ENCODE measurements around the gene EYS. TPM values are rescaled to one million over a fixed set of nuclear protein-coding genes. Genes with fewer than 3 reads are reported as not detected.

The EYS gene
- total RNA-seq, 1 experiment from 2014 or later: not detected

- H3K27ac ChIP-seq: no peak overlapping the region
- no peak for DNase-seq (ENCODE audit: low read depth in 1 of 2, low spot score in 2 of 2)
- no peak overlapping the region for H3K4me3 ChIP-seq
- H3K4me1 ChIP-seq (replicated peaks): no peaks in the 10 kb centered on the region
- no peaks in the 10 kb centered on the region for H3K27me3 ChIP-seq (replicated peaks)
- no peaks in the 10 kb centered on the region for H3K9me3 ChIP-seq (replicated peaks)
- peaks cover 7% of the 10 kb centered on the region for H3K36me3 ChIP-seq
Observed at GRCh38 chr6:63690221-63690620, 2016.8 kb downstream of the EYS start.

- peaks cover 15% of the 10 kb centered on the region for H3K36me3 ChIP-seq
- H3K27me3 ChIP-seq (replicated peaks): no peaks in the 10 kb centered on the region
- H3K9me3 ChIP-seq (replicated peaks): no peaks in the 10 kb centered on the region
- no peak overlapping the region for H3K4me3 ChIP-seq
- no peak overlapping the region for H3K27ac ChIP-seq
- H3K4me1 ChIP-seq (replicated peaks): no peaks in the 10 kb centered on the region
- DNase-seq (ENCODE audit: low read depth in 1 of 2, low spot score in 2 of 2): no peak
Observed at GRCh38 chr6:63689421-63689820, 2017.6 kb downstream of the EYS start.

- no peak for DNase-seq (ENCODE audit: low read depth in 1 of 2, low spot score in 2 of 2)
- H3K36me3 ChIP-seq: peaks cover 21% of the 10 kb centered on the region
- no peak overlapping the region for H3K4me3 ChIP-seq
- no peaks in the 10 kb centered on the region for H3K9me3 ChIP-seq (replicated peaks)
- no peaks in the 10 kb centered on the region for H3K27me3 ChIP-seq (replicated peaks)
- H3K4me1 ChIP-seq (replicated peaks): no peaks in the 10 kb centered on the region
- H3K27ac ChIP-seq: no peak overlapping the region
Observed at GRCh38 chr6:63685446-63686379, 2021.3 kb downstream of the EYS start.

GRCh38 chr6:63683071-63683603 lies 2023.9 kb downstream of the EYS start:
- Histone ChIP-seq H3K4me1 (replicated peaks) (no peaks in the 10 kb centered on the region), H3K9me3 (replicated peaks) (no peaks in the 10 kb centered on the region), H3K27ac (no peak overlapping the region), H3K27me3 (replicated peaks) (no peaks in the 10 kb centered on the region), H3K36me3 (peaks cover 24% of the 10 kb centered on the region), H3K4me3 (no peak overlapping the region)
- DNase-seq (ENCODE audit: low read depth in 1 of 2, low spot score in 2 of 2): no peak

- DNase-seq (ENCODE audit: low read depth in 1 of 2, low spot score in 2 of 2): no peak
- H3K27ac ChIP-seq: no peak overlapping the region
- H3K4me1 ChIP-seq (replicated peaks): no peaks in the 10 kb centered on the region
- no peaks in the 10 kb centered on the region for H3K27me3 ChIP-seq (replicated peaks)
- 0 out of 2 replicates have a peak, but pooled peaks cover 3% of the 10 kb centered on the region for H3K36me3 ChIP-seq
- H3K9me3 ChIP-seq (replicated peaks): no peaks in the 10 kb centered on the region
- H3K4me3 ChIP-seq: no peak overlapping the region
Observed at GRCh38 chr6:63677282-63677681, 2029.7 kb downstream of the EYS start.

- no peak for DNase-seq (ENCODE audit: low read depth in 1 of 2, low spot score in 2 of 2)
- Histone ChIP-seq H3K36me3 (peaks cover 4% of the 10 kb centered on the region; the same call in 1 of the 2 replicates), H3K27me3 (replicated peaks) (no peaks in the 10 kb centered on the region), H3K9me3 (replicated peaks) (no peaks in the 10 kb centered on the region), H3K27ac (no peak overlapping the region), H3K4me1 (replicated peaks) (no peaks in the 10 kb centered on the region), H3K4me3 (no peak overlapping the region)
Observed at GRCh38 chr6:63676412-63677114, 2030.5 kb downstream of the EYS start.

GRCh38 chr6:63675138-63675537 lies 2031.9 kb downstream of the EYS start:
- Histone ChIP-seq H3K4me1 (replicated peaks) (no peaks in the 10 kb centered on the region), H3K36me3 (peaks cover 6% of the 10 kb centered on the region; the same call in 1 of the 2 replicates)
- DNase-seq (ENCODE audit: low read depth in 1 of 2, low spot score in 2 of 2): no peak

GRCh38 chr6:63674635-63675034 lies 2032.4 kb downstream of the EYS start:
- no peaks in the 10 kb centered on the region for H3K4me1 ChIP-seq (replicated peaks)
- DNase-seq (ENCODE audit: low read depth in 1 of 2, low spot score in 2 of 2): no peak
- H3K27me3 ChIP-seq (replicated peaks): no peaks in the 10 kb centered on the region
- no peaks in the 10 kb centered on the region for H3K9me3 ChIP-seq (replicated peaks)
- H3K4me3 ChIP-seq: no peak overlapping the region
- peaks cover 3% of the 10 kb centered on the region; the same call in 1 of the 2 replicates for H3K36me3 ChIP-seq
- no peak overlapping the region for H3K27ac ChIP-seq

More at GRCh38 chr6:63675138-63675537, 2031.9 kb downstream of the EYS start:
- H3K27me3 ChIP-seq (replicated peaks): no peaks in the 10 kb centered on the region
- no peak overlapping the region for H3K4me3 ChIP-seq
- H3K27ac ChIP-seq: no peak overlapping the region
- H3K9me3 ChIP-seq (replicated peaks): no peaks in the 10 kb centered on the region

DNA sequence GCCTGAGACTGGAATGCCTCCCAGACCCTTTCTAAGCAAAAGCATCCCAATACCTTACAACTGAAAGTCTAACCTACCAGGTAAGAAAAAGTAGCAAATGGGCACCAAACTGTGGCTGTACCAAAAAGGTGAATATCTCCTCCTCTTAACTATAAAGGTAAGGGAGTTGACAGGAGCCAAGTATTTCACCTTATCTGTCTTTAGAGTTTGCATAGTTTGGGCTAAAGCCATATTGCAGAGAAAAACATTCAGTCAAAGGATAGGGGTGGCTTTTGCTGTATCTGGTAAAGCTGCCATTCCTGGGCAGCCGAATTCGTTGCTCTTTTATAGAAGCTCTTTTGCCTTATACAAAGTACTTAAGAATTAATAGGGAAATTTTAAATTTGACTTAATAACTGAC lies 2033.3 kb downstream of the EYS start:
- Histone ChIP-seq H3K4me1 (replicated peaks) (no peaks in the 10 kb centered on the region), H3K27ac (no peak overlapping the region), H3K36me3 (peaks cover 3% of the 10 kb centered on the region; the same call in 1 of the 2 replicates), H3K4me3 (no peak overlapping the region), H3K9me3 (replicated peaks) (no peaks in the 10 kb centered on the region), H3K27me3 (replicated peaks) (no peaks in the 10 kb centered on the region)
- DNase-seq (ENCODE audit: low read depth in 1 of 2, low spot score in 2 of 2): no peak

- no peak for DNase-seq (ENCODE audit: low read depth in 1 of 2, low spot score in 2 of 2)
- Histone ChIP-seq H3K4me1 (replicated peaks) (no peaks in the 10 kb centered on the region), H3K27me3 (replicated peaks) (no peaks in the 10 kb centered on the region), H3K36me3 (peaks cover 6% of the 10 kb centered on the region; the same call in 1 of the 2 replicates), H3K4me3 (no peak overlapping the region), H3K27ac (no peak overlapping the region), H3K9me3 (replicated peaks) (no peaks in the 10 kb centered on the region)
Observed at GRCh38 chr6:63672582-63673129, 2034.4 kb downstream of the EYS start.

DNA sequence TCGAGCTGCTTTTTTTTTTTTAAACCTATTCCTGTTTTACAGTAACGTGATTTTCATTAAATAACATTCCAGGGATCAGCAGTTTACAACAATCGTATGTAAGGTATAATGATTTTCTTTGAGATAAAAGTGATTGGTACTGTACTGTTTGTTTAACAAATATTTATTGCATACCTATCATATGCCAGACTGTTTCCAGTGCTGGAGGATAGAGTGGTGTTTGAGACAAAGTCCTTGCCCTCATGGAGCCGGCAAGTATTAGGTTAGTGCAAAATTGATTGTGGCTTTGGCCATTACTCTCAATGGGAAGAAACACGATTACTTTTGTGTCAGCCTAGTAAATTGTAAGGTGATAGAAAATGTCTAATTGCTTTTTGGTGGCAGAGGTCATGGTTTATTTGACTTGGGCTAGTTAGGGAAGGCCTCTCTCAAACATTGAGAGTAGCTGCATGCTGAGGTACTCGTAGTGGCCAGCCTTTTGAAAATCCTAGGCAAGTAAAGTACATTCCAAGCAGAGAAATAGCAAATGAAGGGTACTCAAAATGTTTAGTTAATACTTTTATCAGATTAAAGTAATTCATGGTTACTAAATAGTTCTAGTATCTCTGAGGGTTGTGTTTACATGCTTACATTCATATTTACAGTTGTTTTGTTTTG lies 2035.8 kb downstream of the EYS start:
- H3K9me3 ChIP-seq (replicated peaks): no peaks in the 10 kb centered on the region
- no peak for DNase-seq (ENCODE audit: low read depth in 1 of 2, low spot score in 2 of 2)
- no peaks in the 10 kb centered on the region for H3K4me1 ChIP-seq (replicated peaks)
- no peaks in the 10 kb centered on the region for H3K27me3 ChIP-seq (replicated peaks)
- H3K36me3 ChIP-seq: peaks cover 6% of the 10 kb centered on the region; the same call in 1 of the 2 replicates
- H3K27ac ChIP-seq: no peak overlapping the region
- no peak overlapping the region for H3K4me3 ChIP-seq

All from SJSA1 (cell line).